ENCODE results near the gene ENDOU. TPM values are rescaled to one million over a fixed set of nuclear protein-coding genes. Genes with fewer than 3 reads are reported as not detected.

Gene ENDOU
- total RNA-seq, 1 donor from 2014 or later: not detected

GRCh38 chr12:47711448-47711847 lies 13.8 kb downstream of the ENDOU start:
- no peak overlapping the region for H3K4me3 Mint-ChIP-seq (ENCODE audit: unreplicated experiment)
- no peak overlapping the region for H3K27ac Mint-ChIP-seq (ENCODE audit: unreplicated experiment)
- H3K4me1 Mint-ChIP-seq (ENCODE audit: low read depth): peaks cover 12% of the 10 kb centered on the region
- TF ChIP-seq CTCF (IDR thresholded peaks at IDR 0.05): no peak
- DNase-seq (ENCODE audit: low spot score): no peak
- H3K27me3 Mint-ChIP-seq (ENCODE audit: low read depth): no peaks in the 10 kb centered on the region
- no peaks in the 10 kb centered on the region for H3K9me3 Mint-ChIP-seq (ENCODE audit: low read depth)
- no peaks in the 10 kb centered on the region for H3K36me3 Mint-ChIP-seq (ENCODE audit: low read depth)

GRCh38 chr12:47710278-47710677 lies 15.0 kb downstream of the ENDOU start:
- Mint-ChIP-seq H3K27me3 (ENCODE audit: low read depth) (no peaks in the 10 kb centered on the region), H3K4me1 (ENCODE audit: low read depth) (peaks cover 13% of the 10 kb centered on the region), H3K4me3 (ENCODE audit: unreplicated experiment) (no peak overlapping the region), H3K27ac (ENCODE audit: unreplicated experiment) (no peak overlapping the region), H3K36me3 (ENCODE audit: low read depth) (no peaks in the 10 kb centered on the region), H3K9me3 (ENCODE audit: low read depth) (no peaks in the 10 kb centered on the region)
- TF ChIP-seq CTCF (IDR thresholded peaks at IDR 0.05): no peak
- no peak for DNase-seq (ENCODE audit: low spot score)

- no peak for TF ChIP-seq CTCF (IDR thresholded peaks at IDR 0.05)
- Mint-ChIP-seq H3K27me3 (ENCODE audit: low read depth) (no peaks in the 10 kb centered on the region), H3K4me1 (ENCODE audit: low read depth) (peaks cover 15% of the 10 kb centered on the region), H3K9me3 (ENCODE audit: low read depth) (no peaks in the 10 kb centered on the region), H3K27ac (ENCODE audit: unreplicated experiment) (no peak overlapping the region), H3K4me3 (ENCODE audit: unreplicated experiment) (no peak overlapping the region), H3K36me3 (ENCODE audit: low read depth) (no peaks in the 10 kb centered on the region)
- DNase-seq (ENCODE audit: low spot score): no peak
Measured at GRCh38 chr12:47709671-47710070, 15.6 kb downstream of the ENDOU start.

- Mint-ChIP-seq H3K4me1 (ENCODE audit: low read depth) (peaks cover 16% of the 10 kb centered on the region), H3K27me3 (ENCODE audit: low read depth) (no peaks in the 10 kb centered on the region), H3K27ac (ENCODE audit: unreplicated experiment) (no peak overlapping the region), H3K9me3 (ENCODE audit: low read depth) (no peaks in the 10 kb centered on the region), H3K36me3 (ENCODE audit: low read depth) (no peaks in the 10 kb centered on the region), H3K4me3 (ENCODE audit: unreplicated experiment) (no peak overlapping the region)
- no peak for DNase-seq (ENCODE audit: low spot score)
- no peak for TF ChIP-seq CTCF (IDR thresholded peaks at IDR 0.05)
Measured at GRCh38 chr12:47709237-47709636, 16.1 kb downstream of the ENDOU start.

GRCh38 chr12:47707905-47708543 lies 17.3 kb downstream of the ENDOU start:
- DNase-seq (ENCODE audit: low spot score): no peak
- no peak for TF ChIP-seq CTCF (IDR thresholded peaks at IDR 0.05)
- peaks cover 28% of the 10 kb centered on the region for H3K4me1 Mint-ChIP-seq (ENCODE audit: low read depth)
- H3K27ac Mint-ChIP-seq (ENCODE audit: unreplicated experiment): no peak overlapping the region
- H3K36me3 Mint-ChIP-seq (ENCODE audit: low read depth): no peaks in the 10 kb centered on the region
- H3K4me3 Mint-ChIP-seq (ENCODE audit: unreplicated experiment): no peak overlapping the region
- H3K27me3 Mint-ChIP-seq (ENCODE audit: low read depth): no peaks in the 10 kb centered on the region
- H3K9me3 Mint-ChIP-seq (ENCODE audit: low read depth): no peaks in the 10 kb centered on the region
